Islet precursor cell (in vitro differentiated cells): Measurements from ENCODE around the gene FOXS1.

Experiments
- DNase-seq: peaks from one replicate; pipeline ENCODE4 v3.0.0-alpha.2; 2018

Gene FOXS1

DNA sequence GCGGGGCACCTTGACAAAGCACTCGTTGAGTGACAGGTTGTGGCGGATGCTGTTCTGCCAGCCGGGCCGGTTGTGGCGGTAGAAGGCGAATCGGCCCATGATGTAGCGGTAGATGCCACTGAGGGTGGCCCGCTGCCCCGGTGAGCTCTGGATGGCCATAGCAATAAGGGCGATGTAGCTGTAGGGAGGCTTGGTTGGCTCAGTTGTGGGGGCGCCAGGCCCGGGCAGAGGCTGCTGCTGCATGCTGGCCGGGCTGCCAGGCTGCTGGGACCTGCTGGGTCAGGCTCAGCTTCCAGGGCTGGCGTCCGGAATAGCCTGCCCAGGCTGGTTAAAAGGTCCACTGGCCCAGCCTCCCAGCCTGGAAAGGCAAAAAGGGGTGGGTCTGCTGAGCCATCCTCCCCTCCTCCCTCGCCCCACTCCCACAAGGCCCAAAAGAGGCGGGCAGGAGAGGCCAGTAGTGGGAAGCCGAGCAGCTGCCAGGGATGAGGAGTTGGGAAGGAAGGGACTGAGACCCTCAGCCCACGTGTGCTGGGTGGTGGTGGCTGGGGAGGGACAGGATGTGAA lies at the start of gene FOXS1:
Gene FOXS1 (minus strand): TSS at position 305 of the 564 bp plus-strand sequence. CDS start 62 bp downstream, at position 243.
- DNase-seq, result peak; percentile 92

DNA sequence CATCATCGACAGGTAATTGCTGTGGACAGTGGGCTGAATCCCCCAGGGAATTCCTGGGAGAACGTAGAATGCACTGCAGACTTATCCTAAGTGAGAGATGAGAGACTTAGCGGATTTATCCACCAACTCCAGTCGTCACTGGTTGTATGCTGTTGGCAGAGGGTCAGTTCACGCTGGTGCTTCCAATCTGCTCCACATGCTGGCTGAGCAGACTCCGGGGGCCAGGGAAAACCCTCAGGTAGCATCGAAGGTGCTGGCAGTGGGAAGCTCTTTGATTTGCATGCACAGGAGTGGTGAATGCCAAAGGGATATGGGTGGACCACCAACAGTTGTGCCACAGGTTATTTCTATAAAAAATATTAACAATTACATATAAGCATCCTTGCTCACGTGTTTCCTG lies 45.2 kb upstream of the FOXS1 start:
- DNase-seq, result peak; percentile 43

DNA sequence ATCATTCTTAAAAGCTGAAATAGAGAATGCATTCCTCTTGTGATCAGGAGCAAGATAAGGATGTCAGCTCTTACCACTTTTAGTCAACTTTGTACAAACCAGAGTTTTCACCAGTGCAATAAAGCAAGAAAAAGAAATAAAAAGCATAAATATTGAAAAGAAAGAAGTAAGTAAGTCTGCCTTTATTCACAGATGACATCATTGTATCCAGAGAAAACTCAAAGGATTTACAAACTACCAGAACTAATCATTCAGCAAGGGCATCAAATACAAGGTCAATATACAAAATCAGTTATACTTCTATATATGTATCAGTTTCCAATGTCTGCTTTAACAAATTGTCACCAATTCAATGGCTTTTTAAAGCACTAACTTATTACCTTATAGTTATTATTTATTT lies 38.4 kb upstream of the FOXS1 start:
- no peak for DNase-seq

DNA sequence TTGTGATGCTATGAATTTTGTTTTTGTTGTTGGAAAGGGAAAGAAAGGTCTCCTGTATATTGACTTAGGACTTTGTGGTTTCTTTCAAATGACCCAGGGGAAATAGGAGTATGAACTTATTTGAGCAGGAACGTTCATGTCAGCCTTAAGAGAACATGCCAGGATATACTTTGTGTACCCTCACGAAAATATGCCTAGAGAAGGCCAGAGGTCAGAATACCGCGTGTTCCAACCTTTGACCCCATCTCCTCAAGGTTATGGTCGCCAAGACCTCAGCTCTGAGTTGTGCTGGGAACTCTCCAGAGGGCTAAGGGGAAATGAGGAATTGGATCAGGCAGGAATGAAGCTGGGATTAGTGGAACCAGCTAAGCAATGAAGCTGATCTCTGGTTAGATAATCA lies 36.5 kb upstream of the FOXS1 start:
- DNase-seq, result peak; percentile 22

DNA sequence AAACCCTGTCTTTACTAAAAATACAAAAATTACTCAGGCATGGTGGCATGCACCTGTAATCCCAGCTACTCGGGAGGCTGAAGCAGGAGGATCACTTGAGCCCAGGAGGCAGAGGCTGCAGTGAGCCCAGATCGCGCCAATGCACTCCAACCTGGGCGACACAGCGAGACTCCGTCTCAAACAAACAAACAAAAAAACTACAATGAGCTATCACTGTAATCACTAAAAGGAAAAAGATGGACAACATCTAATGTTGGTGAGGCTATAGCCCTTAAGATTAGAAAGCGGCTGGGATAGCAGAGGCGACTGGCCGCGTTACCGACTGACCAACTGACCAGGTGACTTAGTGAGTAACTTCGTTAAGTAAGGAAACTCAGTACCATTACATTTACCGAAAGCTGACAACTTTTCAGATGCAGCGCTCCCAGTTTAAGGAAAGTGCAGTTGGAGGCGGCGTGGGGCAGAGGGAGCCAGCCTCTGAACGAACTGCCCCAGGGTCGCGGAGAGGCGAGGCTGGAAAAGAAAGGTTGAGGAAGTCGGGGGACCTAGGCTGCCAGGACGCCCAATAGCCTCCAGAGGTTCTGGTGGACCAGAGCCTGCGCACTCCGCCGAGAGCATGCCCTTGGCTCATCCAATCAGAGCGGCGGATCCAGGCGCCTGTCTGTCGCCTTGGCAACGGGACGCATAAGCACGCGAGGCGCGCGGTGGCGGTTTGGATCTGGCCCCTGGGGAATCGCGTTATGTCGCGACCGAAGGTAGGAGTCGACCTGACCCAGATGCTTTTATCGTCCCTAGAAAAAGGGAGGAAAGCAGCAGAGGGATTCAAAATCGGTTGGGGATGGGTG lies 34.0 kb upstream of the FOXS1 start:
- DNase-seq, result peak; percentile 98

DNA sequence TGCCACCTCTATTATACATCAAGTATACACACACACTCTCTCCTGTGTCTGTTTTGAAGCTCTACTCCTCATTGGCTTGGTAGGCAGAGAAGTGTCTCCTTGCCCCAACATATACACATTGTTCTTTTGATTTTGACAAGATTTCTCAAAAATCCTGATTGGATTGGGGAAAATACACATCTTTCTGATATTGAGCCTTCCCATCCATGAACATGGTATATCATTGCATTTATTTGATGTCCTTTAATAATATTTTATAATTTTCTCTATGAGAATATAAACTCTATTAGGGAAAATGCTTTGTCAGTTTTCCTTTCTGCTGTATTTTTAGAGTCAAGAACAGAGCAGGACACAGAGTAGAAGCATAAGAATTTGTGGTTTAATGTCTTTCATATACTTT lies 32.3 kb upstream of the FOXS1 start:
- DNase-seq, result no peak

DNA sequence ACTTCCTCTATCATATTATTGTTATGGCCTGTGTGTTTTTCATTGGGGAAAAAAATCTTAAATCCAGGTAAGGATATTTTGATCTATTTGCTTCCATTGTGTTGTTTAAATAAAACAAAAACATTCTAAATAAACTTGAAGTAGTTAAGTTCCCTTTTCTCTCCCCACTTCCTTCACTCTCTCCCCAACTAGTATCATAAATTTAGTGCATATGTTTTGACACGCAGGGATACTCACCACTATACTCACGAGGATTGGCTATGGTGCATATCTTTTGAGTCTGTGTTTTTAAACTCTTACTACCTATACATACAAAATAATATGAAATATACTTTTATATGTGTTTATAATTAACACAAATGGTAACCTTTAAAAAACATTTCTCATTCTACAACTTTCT lies 30.3 kb upstream of the FOXS1 start:
- no peak for DNase-seq

DNA sequence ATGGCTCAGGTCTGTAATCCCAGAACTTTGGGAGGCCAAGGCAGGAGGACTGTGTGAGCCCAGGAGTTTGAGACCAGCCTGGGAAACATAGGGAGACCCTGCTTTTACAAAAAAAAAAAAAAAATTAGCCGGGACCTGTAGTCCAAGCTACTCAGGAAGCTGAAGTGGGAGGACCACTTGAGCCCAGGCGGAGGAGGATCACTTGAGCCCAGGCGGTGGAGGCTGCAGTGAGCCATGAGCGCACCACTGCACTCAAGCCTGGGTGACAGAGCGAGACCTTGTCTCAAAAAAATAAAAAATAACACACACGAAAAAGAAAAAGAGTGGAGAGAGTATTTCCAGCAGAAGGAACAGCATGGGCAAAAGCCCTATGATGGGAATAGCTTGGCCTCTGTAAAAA lies 27.0 kb upstream of the FOXS1 start:
- no peak for DNase-seq

DNA sequence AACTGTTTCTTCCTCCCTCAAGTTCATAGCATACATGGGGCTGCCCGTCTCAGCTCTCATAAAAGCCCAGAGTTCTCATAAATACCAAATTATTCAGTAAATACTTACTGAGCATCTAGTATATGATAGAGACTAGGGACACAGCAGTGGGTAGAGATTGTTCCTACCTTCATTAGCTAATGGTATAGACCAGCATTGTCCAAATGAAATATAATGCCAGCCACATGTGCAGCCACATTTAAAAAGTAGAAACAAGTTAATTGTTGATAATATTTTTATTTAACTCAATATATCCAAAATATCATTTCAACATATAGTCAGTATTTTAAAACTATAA lies 26.2 kb upstream of the FOXS1 start:
- DNase-seq, result no peak

DNA sequence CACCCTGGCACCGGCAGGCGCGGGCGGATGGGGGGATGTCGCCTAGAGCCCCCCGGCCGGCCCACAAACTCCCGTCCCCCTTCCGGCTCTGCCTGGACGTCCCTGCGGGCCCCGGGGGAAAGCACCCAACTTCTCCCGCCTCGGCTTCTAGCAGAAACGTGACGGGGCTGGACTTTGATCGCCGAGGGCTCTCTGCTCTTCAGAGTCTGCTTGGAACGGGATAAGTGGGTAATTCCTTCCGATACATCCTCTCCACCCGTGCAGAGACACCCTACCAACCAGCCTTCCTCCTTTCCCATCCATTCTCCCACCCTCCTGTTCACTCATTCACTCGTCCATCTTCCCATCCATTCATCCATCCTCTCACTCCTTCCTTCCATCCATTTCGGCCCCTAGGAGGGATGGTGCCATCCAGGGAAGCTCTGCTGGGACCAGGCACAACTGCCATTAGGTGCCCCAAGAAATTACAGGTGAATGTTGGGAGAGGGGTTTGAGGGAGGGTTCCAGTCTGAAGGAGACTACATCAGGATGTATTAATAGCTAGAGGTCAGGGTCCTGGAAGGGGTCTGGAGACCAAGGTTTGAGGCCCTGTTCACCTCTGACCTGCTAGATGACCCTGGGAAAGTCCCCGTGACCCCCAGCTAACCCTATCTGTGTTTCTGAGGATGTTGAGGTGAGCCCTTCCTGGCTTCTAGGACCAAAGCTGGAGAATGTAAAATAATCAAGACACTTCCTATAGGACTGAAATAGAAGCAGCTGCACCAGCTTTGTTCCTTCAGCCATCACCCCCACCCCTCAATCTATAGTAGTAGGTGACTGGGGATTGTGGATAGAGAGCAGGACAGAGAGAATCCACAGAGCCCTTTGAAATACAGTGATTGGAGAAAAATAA lies 25.6 kb upstream of the FOXS1 start:
- peak; percentile 22 for DNase-seq

DNA sequence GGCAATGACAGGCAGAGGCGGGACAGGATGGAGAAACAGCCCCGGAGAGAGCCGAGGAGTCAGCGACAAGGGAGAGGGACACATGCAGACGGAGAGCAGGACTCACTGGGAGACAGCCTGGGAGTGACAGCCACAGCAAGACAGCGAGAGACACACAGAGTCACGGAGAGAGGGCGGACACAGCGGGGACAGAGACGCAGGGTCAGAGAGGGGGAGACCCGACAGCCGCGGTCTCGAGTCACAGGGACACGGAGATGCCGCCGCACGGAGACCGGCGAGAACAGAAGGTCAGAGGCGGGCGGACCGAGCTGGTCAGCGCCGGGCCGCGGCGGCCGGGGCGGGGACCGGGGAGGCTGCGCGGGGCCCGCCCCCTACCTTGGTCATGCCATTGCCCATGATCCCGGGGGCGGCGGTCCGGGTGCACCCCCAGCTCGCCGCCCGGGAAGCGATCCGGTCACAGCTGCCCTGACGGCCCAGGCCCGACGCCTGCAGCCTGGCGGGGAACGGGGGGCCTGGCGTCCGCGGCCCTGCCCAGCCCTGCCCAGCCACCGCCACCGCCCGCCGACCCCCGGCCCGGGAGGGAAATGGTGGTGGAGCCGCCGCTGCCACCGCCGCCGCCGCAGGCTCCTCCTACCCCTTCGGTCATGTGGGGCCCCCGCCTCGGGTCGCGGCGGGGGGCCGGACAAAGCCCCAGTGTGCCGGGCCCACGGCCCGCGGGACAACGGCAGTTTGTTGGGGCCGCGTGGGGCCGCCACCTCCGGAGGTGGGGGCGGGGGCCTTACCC lies 24.7 kb upstream of the FOXS1 start, which contains the start of the genes DUSP15 and TTLL9:
Gene DUSP15 (minus strand): TSS at position 586 of the 784 bp plus-strand sequence. CDS start 190 bp downstream, at position 396.
Gene TTLL9 (plus strand): TSS at position 693 of the 784 bp plus-strand sequence. CDS start 493 bp downstream, outside the sequence.
- peak; percentile 67 for DNase-seq

DNA sequence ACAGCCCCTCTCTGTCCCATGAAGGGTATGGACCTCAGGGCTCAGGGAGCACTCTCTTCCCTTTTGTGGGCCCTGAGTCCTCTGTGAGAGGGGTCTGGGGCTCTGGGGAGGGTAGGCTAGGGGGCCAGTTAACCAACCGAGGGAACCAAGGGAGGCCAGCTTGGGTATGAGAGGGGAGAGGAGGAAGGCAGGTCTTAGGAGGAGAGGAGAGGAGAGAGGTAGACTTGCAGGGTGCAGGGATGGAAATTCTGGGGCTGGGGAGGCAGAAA lies 24.2 kb upstream of the FOXS1 start:
- no peak for DNase-seq

DNA sequence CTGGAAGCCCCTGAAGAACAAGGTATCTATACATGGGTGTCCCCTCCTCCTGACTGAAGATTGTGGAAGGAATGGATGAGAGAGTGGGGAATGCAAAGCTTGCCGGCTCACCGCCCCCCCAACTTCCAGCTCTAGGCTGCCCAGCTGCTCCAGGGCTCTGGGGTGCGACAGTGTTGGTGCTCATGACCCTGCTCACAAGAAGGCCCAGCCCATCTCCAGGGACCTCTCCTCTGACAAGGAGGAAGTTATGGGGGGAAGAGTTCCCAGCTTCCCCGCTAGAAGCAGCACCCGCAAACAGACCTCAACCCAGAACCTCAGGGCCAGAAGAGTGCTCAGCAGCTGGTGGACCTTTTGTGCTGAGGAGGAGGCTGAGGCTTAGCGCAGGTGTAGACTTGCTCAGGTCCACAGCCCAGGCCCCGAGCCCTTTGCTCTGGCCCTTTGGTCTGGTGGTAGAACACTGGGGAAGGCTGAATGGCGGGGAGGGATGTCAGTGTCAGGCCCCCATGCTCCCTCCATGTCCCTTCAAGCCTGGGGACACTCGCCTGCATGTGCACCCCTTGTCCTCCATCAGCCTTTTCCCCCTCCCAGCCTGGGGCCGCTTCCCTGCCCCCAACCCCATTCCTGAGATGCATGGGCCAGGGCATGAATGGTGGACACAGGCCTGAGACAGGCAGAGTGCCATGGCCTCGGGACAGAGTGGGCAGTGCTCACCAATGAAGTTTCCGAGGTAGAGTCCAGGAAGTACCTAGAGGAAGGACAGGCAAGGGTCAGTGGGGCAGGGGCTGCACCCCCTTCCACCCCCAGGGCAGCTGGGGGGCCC lies 23.7 kb upstream of the FOXS1 start:
- peak; percentile 44 for DNase-seq

DNA sequence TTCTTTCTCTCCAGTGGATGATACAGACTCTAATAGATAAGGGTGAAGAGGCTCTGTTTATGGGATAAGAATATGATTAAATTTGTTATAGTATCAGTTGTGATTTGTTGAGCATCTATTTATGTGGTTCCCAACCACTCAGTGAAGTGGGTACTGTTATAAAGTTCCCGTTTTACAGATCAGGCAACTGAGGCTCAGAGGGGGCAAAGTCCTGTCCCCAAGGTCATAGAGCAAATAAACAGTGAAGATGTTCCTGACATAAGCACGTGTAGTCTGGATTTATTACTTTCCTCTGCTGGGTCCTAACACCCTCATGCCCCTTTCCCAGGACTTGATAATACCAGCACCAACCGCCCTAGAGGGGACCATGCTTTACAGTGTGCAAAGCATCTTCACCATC lies 20.8 kb upstream of the FOXS1 start:
- no peak for DNase-seq

DNA sequence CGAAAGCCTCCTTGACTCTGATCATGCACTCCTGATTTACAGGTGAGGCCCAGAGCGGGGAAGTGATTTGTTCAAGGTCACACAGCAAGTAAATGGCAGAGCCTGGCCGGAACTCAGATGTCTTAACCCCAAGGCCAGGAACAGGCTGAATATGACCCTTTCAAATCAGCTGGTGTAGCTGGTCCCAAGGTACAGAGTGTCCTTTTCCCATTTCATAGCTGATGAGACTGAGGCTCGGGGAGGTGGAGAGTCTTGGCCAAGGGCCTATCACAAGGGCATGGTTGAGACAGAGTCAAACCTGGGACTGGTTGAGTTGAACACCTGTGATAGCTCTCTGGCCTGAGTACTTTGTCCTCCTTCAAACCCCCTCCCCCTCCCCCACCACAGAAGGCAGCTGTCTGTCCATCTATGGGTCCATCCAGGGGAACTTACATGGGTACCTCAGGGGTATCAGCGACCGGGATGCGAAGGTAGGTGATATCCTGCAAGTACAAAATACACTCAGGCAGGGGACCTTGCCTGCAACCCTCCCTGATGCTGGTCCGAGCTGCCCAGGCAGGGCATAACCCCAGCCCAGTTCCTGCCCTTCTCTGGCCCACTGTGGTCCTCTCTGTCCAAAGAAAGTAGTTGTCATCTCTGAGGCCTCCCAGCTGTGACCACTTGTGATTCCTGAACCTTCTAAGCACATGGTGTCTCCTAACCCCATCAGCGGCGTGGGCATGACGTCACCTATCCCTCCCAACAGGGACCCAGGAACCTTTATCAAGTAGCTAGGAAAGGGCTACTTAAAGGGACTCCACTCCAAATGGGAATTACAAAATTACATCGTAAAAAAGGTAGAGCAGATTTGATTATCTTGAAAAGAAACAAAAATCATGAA lies 19.4 kb upstream of the FOXS1 start:
- no peak for DNase-seq

DNA sequence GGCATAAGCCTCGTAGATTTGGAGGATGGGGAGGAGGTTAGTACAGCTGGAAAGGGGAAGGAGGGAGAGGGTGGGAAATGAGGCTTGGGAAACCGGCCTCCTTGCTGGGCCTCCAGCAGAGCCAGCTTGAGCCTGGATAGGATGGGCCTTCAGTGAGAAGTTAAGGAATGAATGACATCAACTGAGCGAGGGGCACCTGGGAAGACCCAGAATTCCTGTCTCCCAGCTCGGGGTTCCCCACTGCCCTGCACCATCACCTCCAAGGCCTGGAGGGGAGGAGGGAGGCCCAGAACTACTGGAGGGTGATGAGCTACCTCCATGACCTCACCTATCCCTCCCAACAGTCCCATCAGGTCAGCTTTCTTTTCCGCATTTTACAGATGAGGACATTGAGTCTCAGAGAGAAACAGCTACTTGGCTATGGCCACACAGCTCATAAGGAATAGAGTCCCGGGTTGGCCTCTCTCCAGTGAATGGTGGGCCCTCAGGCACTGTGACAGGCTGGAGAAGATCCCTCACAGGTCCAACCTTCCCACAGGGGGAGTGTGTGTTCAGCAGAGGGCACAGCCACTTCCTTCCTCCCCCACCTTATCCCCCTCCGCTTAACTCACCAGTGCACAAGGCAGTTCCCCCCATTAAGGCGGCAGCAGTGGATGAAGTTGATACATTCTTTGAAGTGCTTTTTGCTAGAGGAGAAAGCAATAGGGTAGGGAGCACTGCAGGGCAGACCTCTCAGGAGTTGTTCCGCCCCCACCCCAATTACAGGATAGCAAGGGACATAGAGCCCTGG lies 18.1 kb upstream of the FOXS1 start:
- no peak for DNase-seq

DNA sequence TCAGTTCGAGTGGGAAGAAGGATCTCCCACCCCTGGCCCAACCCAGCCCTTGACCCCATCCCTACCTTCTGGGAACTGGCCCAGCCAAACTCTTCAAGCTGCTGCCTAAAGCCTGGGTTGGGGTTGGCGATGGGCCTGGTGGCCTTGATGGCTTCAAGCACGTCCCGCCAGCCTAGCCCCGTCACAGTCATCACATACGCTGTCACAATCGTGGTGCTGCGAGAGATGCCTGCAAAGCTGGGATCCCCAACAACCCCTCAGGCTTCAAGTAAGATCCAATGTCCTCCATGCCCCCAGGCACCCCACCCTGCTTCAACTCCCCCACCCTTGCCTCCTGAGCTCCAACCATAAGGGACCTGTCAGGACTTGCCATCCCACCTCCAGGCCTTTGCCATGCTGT lies 17.1 kb upstream of the FOXS1 start:
- DNase-seq, result no peak

DNA sequence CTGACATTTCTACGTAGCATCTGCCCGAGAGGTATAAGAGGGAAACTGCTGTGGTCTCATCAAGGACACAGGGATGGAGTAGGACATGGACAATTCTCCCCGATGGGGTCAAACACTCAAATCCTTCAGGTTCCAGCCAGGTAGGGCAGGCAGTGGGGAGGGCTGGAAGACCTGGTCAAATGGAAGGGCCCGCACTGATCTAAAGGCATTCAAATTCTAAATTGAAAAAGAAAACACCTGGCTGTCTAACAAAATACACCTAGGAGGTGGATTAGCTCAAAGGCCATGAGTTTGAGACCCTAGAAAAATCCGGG lies 16.7 kb upstream of the FOXS1 start:
- DNase-seq, result no peak

DNA sequence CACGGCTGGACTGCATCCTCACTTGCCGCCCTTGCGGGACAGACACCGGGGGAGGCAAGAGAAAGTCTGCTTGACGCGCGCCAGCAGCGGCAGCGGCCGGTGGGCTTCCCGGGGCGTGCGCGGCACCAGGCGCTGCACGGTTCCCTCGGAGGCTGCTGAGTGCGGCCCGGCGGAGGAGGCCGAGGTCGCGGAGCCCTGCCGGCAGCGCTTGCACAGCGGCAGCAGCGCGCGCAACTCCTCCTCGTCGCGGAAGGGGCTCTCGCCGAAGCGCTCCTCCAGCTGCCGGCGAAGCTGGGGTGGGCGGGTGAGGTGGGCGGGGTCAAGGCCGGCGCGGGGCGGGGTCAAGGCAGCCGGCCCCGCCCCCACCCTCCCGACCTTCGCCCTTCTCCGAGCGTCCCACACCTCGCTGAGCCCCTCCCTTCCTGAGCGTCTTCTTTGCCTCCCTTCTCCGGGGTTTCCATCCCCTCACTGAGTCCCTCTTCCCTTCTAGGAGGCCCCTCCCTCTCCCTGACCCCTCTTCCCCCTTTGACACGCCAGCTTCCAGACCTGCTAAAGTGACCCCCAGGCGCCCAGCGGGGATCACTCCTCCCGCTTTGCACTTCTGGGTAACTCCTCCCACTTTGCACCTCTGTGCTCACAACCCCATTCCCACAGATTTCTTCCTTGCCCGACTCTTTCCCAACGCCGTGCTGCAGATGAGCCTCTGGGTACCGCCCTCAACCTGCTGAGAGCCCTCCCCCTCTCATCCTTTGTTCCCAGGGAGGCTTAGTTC lies 16.2 kb upstream of the FOXS1 start:
- peak; percentile 94 for DNase-seq

DNA sequence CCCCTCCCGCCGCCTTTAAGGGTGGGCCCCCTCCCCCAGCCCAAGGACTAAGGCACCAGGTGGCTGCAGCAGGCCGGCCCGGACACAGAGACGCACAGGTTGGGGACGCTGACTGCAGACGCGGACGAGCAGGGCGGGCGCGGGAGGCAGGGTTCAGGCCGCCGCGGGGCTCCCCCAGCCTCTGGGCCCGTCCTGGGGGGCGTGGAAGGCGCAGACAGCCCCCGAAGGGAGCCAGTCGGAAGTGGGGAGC lies 15.7 kb upstream of the FOXS1 start:
- DNase-seq, result peak; percentile 80
